ENCODE data around the gene FAM237B.

- TF ChIP-seq JUNB (IDR thresholded peaks at IDR 0.05) (no peak), CTCF (IDR thresholded peaks at IDR 0.05) (no peak)
Measured at GRCh38 chr7:90309872-90310271, 11.2 kb downstream of the FAM237B start.
